GM18867 (cell line): ENCODE measurements around the gene BTBD2.

Source experiments
- ATAC-seq: cut with Tn5 transposase; IDR thresholded peaks from one replicate; pipeline ENCODE4 v1.9.1; 2021; ENCODE audit warnings: mild to moderate bottlenecking, moderate library complexity; ENCODE audit not compliant: unreplicated experiment

Gene BTBD2

GRCh38 chr19:1987197-1988187 lies 28.0 kb downstream of the BTBD2 start:
- ATAC-seq, result no peak

GRCh38 chr19:1986357-1987162 lies 29.0 kb downstream of the BTBD2 start:
- ATAC-seq, result no peak

GRCh38 chr19:1985588-1986356 lies 29.7 kb downstream of the BTBD2 start:
- ATAC-seq, result no peak

GRCh38 chr19:1984357-1984756 lies 31.2 kb downstream of the BTBD2 start:
- no peak for ATAC-seq

- ATAC-seq, result no peak
These were observed 34.3 kb downstream of the BTBD2 start for GRCh38 chr19:1981253-1981652.

GRCh38 chr19:1980809-1981181 lies 34.7 kb downstream of the BTBD2 start:
- no peak for ATAC-seq

- no peak for ATAC-seq
These were observed 35.3 kb downstream of the BTBD2 start for GRCh38 chr19:1980091-1980808.

- no peak for ATAC-seq
These were observed 35.9 kb downstream of the BTBD2 start for GRCh38 chr19:1979642-1980041.

GRCh38 chr19:1979017-1979416 lies 36.5 kb downstream of the BTBD2 start:
- ATAC-seq, result no peak

- ATAC-seq, result no peak
These were observed 37.1 kb downstream of the BTBD2 start for GRCh38 chr19:1978346-1978894.

- ATAC-seq, result no peak
These were observed 38.4 kb downstream of the BTBD2 start for GRCh38 chr19:1977120-1977519.

GRCh38 chr19:1975162-1975480 lies 40.4 kb downstream of the BTBD2 start:
- ATAC-seq, result no peak

GRCh38 chr19:1974381-1975161 lies 40.9 kb downstream of the BTBD2 start:
- no peak for ATAC-seq

GRCh38 chr19:1970806-1971502 lies 44.6 kb downstream of the BTBD2 start:
- no peak for ATAC-seq

- no peak for ATAC-seq
These were observed 45.3 kb downstream of the BTBD2 start for GRCh38 chr19:1970003-1970805.

- ATAC-seq, result no peak
These were observed 46.1 kb downstream of the BTBD2 start for GRCh38 chr19:1969176-1970002.
